22Rv1 (cell line): ENCODE results near the gene PACS1.
A peak's percentile ranks its signal among the peaks of the same experiment; 100 is the strongest.

ENCODE experiments used
- H3K27ac ChIP-seq: fragments of 450-650 bp; 2 replicates; pipeline ENCODE4 v1.5.1; 2017
- CTCF ChIP-seq: fragments of 450-650 bp; IDR thresholded peaks from 2 replicates; pipeline ENCODE4 v1.5.1; 2017; ENCODE audit warnings: mild to moderate bottlenecking
- ZFX ChIP-seq: fragments of 450-650 bp; IDR thresholded peaks from 2 replicates; pipeline ENCODE4 v1.6.1; 2017; ENCODE audit warnings: antibody characterized with exemption, borderline replicate concordance

Gene PACS1

GRCh38 chr11:66285250-66285947 lies 215.3 kb downstream of the PACS1 start:
- peak overlapping the region; percentile 94 for H3K27ac ChIP-seq
- TF ChIP-seq CTCF (no peak), ZFX (no peak)

- TF ChIP-seq ZFX: no peak
- TF ChIP-seq CTCF: no peak
- H3K27ac ChIP-seq: peak overlapping the region; percentile 94; the same call in 1 of the 2 replicates
Measured at GRCh38 chr11:66286699-66287098, 216.6 kb downstream of the PACS1 start.

GRCh38 chr11:66287211-66287888 lies 217.3 kb downstream of the PACS1 start:
- no peak for TF ChIP-seq CTCF
- TF ChIP-seq ZFX: no peak
- H3K27ac ChIP-seq: peak overlapping the region; percentile 94

- H3K27ac ChIP-seq: peak overlapping the region; percentile 94
- TF ChIP-seq CTCF (no peak), ZFX (no peak)
Measured at GRCh38 chr11:66287889-66288670, 218.0 kb downstream of the PACS1 start.

- peak within 1 kb of the TSS; percentile 94 for H3K27ac ChIP-seq
- TF ChIP-seq CTCF (peak; percentile 47), ZFX (no peak)
Measured at GRCh38 chr11:66288671-66289547, 218.8 kb downstream of the PACS1 start, which contains the start of gene YIF1A. Gene YIF1A (minus strand): TSS chr11:66289143. CDS start chr11:66288985, 158 bp downstream.

- peak overlapping the region; percentile 94 for H3K27ac ChIP-seq
- TF ChIP-seq CTCF (no peak), ZFX (no peak)
Measured at GRCh38 chr11:66289548-66290329, 219.7 kb downstream of the PACS1 start.
